Fibroblast of skin of left quadriceps (primary cell): ENCODE measurements around the gene RNF125.

Source experiments
- DNase-seq, 2 experiments: peaks; one replicate each; pipeline ENCODE4 v3.0.0-alpha.2; 2013; ENCODE audit warnings: low read depth in 2 of 2

RNF125 gene

DNA sequence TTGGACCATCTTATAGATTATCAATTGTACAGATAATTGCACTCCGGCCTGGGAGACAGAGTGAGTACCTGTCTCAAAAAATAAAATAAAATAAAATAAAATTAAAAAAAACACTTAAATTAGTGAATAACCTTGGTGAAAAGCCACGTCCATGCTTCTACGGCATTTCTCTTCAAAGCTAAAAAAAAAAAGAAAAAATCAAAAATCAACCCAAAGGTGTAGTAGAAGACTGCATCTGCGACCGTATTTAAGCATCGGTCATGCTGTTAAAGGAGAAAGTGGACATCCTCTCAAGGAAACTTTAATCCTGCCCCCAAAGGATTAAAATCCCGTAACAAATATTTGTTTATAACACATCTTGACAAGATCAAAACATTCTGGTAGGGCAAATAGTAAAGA, 72.7 kb downstream of the RNF125 start:
- no peak for DNase-seq

DNA sequence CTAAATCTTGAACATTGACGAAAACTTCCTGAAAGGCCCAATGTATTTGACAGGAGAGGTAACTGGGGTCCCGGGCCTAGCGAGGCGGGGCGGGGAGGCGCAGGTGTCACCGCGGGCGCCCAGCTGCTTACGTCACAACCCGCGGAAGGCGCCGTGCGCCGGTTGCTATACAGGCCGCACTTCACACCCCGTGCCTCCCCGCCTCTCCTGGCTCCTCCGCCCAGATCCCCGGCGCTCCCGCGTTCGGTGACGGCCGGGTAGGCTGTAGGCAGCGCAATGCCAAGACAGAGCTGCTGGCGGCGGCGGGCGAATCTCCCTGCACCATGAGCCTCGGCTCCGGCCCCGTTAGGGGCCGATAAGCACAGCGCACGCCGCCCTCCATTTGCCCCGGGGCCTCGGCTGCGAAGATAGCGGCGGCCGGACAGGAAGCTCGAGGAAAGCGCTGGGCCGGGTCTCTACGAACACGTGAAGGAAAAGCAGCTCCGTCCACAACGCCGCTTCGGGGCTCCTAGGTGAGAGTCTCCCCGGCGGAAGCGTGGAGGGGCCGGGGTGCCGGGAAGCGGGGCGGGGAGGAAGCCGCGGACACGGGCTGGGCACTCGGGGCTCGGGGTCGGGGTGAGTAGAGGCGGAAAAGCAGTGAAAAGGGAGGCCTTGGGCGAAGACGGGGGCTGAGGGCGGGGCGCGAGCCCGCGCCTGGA, 73.2 kb downstream of the RNF125 start, which contains the start of gene RNF138:
Gene RNF138, plus strand, starts transcription at position 151 of the 698 bp plus-strand sequence. CDS start 903 bp downstream, outside the sequence.
- DNase-seq, result peak; percentile 49 to 61

- peak; percentile 94 for DNase-seq
Observed at GRCh38 chr18:32092422-32093101, 73.9 kb downstream of the RNF125 start.

GRCh38 chr18:32093102-32093511, 74.5 kb downstream of the RNF125 start:
- DNase-seq, result peak in 1 of 2 experiments; percentile 11

DNA sequence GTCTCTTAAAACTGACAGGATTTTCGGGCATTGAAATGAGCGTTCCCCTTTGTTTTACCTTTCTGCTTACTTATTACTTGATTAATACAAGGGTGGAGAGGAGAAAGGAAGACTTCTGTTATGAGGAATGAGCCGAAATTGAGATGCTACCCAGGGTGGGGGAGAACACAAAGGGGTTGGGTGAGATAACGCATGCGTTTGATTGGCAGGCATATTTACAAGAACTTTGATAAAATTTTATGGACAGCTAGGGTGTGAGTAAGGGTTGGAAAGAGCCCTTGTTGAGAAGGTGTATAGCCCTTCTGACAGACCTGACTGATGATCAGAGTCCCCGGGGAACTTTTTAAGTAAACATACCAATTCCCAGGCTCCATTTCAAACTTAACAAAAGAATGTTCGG, 74.9 kb downstream of the RNF125 start:
- DNase-seq, result no peak

GRCh38 chr18:32095192-32095899, 76.7 kb downstream of the RNF125 start:
- DNase-seq, result no peak

DNA sequence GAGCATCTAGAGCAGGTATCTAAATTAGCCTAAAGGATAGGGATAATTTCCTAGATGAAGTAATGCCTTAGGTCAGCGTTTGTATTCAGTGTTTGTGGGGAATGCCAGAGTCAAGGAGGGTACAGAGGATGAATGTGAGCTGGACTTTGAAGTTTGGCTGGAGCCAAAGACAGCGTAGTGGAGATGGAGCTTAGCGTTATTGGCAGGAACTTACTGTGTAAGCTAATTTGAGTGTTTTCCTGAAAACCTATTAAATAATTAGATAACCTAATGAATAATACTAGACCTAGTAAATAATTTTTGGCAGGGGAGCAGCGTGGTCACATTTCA, 77.2 kb downstream of the RNF125 start:
- no peak for DNase-seq

DNA sequence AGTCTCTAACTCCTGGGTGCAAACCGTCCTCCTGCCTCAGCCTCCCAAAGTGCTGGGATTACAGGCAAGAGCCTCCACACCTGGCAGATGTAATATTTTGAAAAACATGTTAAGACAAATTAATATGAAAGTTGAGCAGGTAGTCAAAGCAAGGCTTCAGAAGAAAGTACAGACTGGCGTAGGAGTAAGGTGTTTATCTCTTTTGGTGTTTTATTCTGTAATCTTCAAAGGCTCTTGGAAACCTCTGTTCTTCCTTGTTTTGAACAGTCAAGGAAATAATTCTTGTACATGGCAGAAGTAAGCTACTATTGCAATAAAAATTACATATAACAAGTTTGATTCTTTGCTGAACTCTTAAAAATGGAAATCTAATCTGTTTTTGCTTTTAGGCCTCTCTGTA, 78.3 kb downstream of the RNF125 start:
- no peak for DNase-seq

DNA sequence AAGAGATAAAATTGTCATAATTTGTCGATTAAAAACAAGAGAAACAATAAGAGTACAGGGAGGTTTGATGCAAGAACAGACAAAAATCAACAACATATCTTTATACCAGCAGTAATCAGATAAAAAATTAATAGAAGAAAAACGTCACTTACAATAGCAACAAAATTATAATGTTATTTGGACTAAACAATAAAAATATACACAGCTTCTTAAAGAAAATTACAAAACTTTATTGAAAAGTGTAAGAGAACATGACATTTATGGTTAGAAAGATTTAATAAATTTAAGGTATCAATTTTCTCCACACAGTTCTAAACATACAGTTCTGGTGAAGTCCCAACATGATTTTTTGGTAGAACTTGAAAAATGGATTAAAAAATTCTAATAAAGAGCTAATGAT, 85.9 kb downstream of the RNF125 start:
- DNase-seq, result no peak

- no peak for DNase-seq
Observed at GRCh38 chr18:32110005-32110404, 91.4 kb downstream of the RNF125 start.

- no peak for DNase-seq
Observed at GRCh38 chr18:32111706-32112105, 93.1 kb downstream of the RNF125 start.

- DNase-seq, result no peak
Observed at GRCh38 chr18:32112826-32113225, 94.2 kb downstream of the RNF125 start.

DNA sequence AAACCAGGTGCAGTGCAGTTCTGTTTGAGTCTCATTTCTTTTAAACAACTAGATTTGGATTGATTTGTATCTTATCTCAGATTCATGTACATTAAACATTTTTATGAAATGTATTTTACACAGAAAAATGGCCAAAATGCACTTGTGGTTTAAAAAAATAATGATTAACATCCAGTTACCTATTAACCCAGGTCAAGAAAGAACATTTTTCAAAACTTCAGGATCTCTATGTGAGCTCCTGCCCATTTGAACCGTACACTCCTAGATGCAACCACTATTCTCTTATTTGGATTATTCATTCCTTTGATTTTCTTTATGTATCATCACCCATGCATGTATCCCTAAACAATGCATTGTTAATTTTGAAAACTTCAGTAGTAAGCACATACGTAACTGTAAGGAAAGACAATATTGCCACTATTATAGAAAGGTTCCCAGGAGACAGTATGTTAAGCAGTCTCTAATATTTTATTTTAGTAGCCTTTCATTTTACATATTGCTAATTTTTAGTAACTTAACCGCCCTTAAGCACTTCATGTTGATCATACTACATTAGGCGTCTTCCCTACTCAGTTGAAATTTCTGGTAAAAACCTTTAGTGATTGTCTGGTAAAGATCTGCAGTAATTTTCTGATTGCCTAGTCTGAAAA, 95.8 kb downstream of the RNF125 start:
- no peak for DNase-seq

DNA sequence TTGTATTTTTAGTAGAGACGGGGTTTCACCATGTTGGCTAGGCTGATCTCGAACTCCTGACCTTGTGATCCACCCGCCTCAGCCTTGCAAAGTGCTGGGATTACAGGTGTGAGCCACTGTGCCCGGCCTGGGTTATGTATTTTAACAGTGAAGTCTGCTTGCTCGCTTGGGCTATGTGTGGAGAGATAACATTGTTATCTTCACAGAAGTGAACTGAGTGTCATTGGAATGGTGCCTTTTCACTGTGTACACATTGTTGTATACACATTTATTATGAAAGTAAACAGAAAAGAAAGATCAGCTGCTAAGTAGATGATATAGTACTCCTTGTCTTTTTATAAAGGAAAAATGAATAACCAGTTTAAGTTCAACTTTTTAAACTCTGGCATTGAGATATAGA, 103.4 kb downstream of the RNF125 start:
- no peak for DNase-seq
